Left renal pelvis (tissue), 4 donors: Measurements from ENCODE around the gene ZFP62. TPM values are rescaled to one million over a fixed set of nuclear protein-coding genes. Genes with fewer than 3 reads are reported as not detected.
A peak's percentile ranks its signal among the peaks of the same experiment; 100 is the strongest.

ENCODE experiments used
- DNase-seq, 4 donors: peaks; one replicate each; pipeline ENCODE4 v3.0.0-alpha.2; 2013; ENCODE audit warnings: low read depth in 4 of 4, low spot score in 3 of 4
- polyA plus RNA-seq, 4 donors: library from polyadenylated mRNA; unstranded; fragments of 120-200 nt; gene quantifications; one replicate each; pipeline ENCODE4 v1.2.1, GENCODE V29; 2013; ENCODE audit not compliant: insufficient read length in 4 of 4

Gene ZFP62
- polyA plus RNA-seq, 4 donors, result 39.5 to 65.4 (median 61.8) TPM

DNA sequence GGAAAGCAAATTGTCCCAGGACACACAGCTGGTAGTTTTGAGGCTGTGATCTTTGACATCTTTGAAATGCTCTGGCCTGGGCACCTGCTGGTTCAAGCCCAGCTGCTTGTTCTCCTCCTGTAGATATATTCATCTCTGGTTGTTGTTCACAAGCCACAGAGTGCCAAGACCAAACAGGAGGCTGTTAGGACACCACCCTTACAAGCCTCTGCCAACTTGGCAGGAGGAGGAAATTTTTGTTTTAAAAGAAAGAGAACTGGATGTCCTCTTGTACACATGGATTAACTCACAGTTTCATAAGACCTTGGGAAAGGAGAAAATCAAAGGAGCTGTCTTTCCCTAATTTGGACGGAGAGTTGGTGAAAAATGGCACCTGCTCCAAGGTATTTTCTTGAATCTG lies 8.5 kb upstream of the ZFP62 start:
- no peak for DNase-seq

DNA sequence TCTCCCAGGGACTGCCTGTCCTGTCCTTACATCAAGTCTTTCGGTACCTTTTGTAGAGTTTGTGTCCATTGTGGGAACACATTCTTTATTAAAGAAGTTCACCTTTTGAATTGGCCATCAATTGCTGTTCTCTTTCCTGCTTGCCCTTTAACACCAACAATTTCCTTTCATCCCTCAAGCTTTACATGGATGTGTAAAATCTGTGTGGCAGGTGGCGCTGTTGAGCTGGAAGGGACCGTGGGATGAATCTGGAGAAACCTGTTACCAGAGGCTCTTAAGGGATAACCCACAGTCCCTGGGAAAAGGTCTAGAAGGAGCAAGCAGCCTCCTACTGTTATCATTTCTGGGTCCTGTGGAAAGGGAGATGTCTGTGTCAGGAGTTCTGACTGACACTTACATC lies 7.9 kb upstream of the ZFP62 start:
- DNase-seq, result peak in 3 of 4 donors; percentile 64 to 76 (median 71)

DNA sequence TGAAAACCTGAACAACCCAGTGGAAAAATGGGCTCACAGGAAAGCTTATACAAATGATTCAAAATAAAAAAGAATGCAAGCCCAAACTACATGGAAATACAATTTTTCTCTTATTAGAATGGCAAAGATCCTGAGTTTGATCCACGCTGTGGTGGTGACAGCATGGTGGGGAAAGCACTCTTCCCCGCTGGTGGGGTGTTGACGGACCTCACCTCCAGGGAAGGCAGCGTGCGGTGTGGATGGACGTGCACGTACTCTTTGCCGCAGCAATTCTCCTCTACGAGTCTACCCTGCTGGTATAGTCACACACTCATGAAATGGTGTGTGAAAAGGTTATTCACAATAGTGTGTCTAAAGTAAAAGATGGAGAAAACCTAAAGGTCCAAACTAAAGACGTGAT lies 5.9 kb upstream of the ZFP62 start:
- DNase-seq, result no peak

DNA sequence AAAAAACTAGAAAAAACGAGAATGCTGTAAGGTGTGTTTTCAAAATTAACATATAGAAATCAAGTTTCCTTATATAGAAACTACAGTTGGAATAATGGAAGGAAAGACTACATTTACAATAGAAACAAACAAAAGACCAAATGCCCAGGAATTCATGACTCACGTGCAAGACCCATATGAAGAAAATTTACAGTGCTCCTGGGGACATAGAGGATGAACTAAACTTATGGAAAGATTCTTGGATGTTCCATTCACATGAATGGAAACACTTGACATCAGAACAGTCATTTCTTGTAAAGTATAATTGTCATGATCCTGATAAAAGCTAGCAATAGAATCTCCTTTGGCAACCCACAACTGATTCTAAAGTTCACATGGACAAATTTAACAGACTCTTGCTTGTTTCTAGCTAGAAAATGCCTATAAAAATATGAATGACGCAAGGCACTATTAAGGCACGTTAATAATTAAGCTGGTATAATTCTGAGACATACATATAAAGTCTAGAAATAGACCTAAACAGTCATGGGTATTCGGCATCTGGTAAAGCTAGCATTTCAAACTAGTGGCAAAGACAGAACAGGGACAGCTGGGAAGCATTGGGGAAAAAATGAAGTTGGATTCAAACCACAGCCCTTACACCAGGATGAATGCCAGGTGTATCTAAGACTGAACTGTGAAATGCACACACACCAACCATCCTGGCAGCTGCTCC lies 5.1 kb upstream of the ZFP62 start:
- DNase-seq, result no peak

DNA sequence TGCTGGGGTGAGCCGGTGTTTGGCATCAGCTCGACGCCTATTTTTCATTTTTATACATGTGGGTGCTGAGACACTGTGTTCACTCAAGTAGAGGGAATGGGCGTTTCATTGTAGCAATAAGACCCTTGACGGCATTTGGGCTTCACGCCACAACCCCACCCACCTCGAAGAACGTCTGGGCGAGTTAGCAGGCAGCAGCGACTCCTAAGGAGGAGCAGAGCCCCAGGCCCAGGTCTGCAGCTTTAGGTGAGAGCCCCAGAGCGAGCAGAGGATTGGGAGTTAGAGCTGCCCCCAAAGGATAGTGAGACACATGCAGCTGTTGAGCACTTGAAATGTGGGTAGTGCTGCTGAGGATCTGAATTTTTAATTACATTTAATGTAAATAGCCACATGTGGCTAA lies 1.6 kb upstream of the ZFP62 start:
- no peak for DNase-seq

DNA sequence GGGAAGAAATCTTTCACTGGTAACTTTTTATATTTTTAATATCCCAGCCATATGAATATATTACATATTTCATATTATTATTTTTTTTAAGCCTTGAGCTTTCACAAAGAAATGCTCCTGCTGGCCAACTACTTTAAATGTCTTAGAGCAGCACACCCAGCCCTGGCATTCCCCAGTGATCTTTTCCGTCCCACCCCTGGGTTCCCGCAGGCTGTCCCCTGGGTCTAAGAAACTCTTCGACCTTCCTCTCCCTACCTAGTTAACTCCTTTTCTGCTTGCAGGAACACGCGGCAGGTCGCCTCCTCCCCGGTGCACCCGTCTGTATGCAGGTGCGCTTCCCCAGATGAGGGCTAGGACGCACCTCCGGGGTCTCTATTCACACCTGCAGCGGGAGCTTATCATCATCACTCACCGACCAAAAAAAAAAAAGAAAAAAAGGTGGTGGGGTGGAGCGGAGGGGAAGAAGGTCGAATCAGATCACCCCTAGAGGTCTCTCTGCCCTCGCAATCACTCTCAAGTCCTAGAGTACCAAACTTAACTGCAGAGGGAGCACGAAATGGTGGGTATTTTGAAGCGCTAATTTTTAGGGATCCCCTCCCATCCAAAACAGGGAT lies 696 bp downstream of the ZFP62 start:
- DNase-seq, result no peak

DNA sequence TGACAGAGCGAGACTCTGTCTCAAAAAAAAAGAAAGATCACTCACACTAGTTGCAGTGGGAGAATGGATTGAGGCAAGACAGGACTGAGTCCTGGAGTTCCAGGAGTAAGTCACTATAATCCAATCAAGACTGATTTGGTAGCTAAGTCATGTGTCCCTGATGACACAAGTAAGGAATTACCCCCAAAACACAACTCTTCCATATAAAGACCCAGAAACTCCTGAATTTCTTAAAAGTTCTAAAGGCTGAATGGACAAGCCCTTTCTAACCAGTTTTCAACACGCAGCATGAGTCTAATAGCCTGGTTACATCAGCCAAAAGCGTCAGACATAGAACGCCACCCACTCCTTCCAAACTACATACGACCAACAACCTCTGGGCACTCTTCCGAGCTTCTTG lies 2.5 kb downstream of the ZFP62 start:
- DNase-seq, result no peak

DNA sequence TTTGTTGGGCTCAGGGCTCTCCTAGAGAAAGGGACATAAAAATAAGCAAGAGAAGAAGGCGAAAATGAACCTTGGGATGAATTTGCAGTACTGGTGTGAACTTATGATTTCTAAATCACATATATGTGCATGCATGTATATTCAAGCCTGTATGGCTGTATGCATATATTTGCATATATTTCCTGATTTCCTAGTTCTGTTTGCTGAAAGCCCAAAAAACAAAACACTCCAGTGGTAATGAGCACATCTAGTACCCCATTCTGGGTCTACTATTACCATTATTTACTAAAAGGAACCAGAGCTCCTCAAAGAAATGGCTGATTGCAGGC lies 7.3 kb downstream of the ZFP62 start:
- DNase-seq, result no peak

DNA sequence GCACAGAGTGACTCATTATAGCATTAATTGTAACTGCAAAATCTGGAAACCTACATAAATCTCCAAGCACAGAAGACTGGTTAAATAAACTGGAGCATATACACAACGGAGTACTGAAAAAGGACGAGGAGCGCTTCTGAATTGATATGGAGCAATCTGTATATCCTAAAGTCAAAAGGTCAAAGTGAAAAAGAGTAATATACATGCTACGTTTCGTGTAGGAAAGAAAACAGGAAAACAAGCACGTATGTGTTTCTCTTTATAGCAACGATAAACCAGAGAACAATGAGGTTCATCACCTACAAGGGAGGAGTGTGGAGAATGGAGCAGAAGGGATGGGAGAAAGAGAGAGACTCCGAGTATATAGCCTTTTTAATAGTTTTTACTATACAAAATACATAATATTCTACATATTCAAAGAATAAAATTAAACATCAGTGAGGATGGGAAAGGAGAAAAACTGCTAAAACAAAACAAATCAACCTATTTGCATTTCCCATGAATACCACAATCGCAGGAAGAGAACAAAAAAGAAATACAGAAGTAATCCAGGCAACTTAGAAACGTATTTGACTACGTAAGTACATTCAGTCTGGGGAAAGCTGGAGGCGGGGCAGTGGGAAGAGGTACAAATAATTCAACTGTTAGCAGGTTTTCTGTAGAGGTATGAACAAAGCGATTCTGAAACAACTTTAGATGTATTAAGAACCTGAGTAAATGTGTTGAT lies 7.8 kb downstream of the ZFP62 start:
- no peak for DNase-seq

DNA sequence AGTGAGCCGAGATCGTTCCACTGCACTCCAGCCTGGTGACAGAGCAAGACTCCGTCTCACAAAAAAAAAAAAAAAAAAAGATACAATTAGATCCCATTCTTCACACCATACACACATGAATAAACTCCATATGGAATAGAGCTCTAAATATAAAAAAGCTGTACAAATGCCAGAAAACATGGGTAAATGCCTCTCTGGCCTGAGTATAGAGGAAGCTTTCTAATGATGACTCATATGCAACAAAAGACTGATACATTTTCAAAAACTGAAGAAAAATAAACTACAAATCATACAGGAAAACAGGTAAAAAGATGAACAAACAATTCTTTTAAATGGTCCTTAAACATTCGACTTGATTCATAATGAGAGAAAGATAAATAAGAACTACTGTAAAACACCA lies 8.6 kb downstream of the ZFP62 start:
- DNase-seq, result no peak

DNA sequence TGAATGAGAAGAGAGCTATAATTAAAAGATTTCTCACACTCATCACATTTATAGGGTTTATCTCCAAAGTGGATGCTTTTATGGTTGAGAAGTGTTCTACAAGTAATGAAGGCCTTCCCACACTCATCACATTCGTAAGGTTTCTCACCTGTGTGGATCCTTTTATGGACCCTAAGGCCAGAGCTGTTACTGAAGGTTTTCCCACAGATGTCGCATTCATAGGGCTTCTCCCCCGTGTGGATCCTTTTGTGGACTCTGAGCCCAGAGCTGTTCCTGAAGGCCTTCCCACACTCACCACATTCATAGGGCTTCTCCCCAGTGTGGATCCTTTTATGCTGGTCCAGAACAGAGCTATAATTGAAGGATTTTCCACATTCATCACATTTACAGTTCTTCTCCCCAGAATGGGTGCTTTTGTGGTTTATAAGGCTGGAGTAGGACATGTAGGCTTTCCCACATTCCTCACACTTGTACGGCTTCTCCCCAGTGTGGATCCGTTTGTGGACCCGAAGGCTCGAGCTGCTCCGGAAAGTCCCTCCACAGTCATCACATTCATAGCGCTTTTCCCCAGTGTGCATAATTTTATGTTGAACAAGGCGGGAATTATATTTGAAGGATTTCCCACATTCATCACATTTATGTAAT lies 10.5 kb downstream of the ZFP62 start:
- DNase-seq, result no peak

DNA sequence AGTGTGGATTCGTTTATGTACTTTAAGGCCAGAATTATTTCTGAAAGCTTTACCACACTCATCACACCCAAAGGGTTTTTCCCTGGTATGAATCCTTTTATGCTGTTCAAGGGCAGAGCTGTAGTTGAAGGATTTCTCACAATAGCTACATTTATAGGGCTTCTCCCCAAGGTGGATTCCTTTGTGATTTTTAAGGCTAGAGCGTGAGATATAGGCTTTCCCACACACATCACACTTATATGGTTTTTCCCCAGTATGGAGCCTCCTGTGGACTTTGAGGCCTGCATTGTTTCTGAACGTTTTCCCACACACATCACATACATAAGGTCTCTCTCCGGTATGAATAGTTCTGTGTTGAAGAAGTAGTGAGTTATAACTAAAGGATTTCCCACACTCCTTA lies 11.2 kb downstream of the ZFP62 start:
- no peak for DNase-seq

DNA sequence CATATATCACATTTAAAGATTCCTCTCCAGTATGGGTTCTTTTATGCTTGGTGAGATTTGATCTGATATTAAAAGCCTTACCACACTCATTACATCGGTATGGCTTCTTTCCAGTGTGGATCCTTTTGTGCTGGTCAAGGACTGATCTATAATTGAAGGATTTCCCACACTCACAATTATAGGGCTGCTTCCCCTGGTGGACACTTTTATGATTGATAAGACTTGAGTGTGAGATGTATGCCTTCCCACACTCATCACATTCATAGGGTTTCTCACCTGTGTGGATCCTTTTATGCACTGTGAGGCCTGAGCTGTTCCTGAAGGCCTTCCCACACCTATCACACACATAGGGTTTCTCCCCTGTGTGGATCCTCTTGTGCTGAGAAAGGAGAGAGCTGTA lies 12.2 kb downstream of the ZFP62 start:
- DNase-seq, result no peak

DNA sequence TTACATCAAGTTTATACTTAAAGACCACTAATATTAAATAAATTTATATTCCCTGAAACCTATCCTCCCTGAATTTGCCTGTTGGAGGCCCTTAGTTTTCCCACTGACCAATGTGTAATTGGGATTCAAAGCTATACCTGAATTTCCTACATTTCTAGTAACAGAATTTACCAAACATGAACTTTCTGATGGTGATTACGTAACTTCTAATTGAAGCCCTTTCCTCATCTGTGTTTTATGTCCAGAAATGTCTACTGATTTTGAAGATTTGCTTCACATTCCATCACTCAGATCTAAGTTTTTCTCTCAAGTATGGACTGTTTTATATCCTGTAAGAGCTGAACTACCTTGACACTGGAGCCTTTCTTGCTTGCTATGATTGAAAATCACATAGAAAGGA lies 12.8 kb downstream of the ZFP62 start:
- DNase-seq, result no peak

DNA sequence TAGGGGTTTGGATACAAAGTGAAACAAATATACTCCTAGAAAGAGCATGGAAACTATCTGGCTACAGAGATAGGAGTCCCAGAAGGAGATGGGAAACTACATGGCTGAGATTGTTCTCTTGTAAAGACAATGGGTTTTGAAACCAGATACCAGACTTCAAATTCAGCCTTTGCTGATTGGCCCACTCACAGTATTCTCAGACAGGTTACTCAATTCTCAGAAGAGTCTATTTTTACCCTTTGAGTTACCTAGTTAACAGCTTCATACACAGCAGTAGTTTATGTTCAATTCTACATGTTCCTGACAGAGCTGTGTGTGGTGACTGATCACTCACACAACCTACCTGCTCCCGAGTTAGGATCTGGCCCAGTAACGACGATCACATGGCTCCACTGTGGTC lies 14.1 kb downstream of the ZFP62 start:
- no peak for DNase-seq

DNA sequence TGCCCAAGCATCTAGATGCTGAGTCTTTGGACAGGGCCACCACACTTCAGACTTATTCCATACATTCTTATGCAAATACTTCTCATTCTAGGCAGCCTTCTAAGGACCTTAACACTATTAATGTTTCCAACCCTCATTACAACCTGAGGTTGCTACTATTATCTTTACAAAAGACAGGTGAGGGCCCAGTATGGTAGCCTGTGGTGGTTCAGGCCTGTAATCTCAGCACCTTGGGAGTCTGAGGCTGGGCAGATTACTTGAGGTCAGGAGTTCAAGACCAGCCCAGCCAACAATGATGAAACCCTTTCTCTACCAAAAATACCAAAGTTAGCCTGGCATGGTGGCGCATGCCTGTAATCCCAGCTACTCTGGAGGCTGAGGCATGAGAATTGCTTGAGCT lies 16.2 kb downstream of the ZFP62 start:
- DNase-seq, result no peak

DNA sequence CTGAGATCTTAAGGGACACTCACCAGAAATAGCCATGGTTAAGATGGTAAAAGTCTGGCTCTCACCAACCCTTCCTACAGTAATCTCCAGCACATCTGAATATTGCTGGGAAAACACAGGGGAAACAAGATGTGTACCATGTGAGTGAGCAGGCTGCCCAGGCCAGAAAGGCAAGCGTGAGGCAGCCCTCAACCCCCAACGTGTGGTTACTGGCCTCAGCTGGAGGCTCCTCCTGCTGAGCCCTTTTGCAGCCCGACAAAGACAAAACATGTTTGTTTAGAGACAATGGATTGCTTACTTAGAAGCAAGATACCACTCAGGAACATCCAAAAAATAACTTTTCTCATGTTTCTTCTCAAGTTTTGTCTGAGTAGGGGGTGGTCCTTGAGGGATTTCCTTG lies 16.6 kb downstream of the ZFP62 start:
- no peak for DNase-seq

DNA sequence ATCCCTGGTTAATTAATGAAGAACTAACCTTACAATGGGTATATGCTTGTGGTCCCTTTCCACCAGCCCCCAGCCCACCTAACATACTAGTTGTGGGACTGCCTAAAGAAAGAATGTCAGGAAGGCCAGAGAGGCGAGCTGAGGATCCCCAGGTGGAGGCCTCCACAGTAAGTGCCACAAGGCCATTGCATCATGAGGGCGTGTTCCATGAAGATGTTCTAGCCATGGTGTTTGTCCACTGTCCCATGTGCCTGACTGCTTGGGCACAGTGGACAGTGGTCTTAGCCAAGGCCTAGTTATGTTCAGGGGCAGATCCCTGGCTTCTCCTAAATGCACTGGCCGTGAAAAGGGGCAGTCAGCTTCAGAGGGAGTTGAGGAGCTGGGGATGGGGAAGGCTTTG lies 21.1 kb downstream of the ZFP62 start:
- DNase-seq, result no peak

DNA sequence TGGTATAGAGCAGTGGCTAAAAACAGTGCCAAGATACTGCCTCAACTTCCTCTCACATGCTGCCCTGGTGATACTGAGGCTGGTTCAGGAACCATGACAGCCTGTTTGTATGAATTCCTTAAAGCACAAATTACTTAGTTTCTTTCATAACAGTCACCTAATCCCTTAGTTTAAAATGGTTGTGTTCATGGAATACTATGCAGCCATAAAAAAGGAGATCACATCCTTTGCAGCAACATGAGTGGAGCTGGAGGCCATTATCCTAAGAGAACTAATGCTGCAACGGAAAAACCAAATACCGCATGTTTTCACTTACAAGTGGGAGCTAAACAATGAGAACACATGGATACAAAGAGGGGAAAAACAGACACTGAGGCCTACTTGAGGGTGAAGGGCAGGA lies 21.8 kb downstream of the ZFP62 start:
- DNase-seq, result no peak

DNA sequence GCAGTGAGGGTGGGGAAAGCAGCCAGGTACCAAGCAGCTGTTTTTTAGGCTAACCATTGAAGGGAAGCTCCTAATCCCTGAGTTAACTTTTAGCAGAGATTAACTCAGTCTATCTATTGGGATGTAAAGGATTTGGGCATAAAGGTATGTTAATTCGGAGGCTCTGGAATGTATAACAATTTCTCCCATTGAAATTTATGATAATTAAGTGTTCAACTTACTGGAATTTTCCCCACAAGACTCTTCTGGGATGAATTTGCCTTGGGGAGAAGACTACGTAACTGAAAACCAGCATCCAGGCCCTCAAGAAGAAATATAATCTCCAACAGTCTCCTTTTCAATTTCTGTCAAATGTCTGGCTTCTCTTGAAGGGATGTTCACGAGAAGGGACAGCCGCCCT lies 23.6 kb downstream of the ZFP62 start:
- no peak for DNase-seq

DNA sequence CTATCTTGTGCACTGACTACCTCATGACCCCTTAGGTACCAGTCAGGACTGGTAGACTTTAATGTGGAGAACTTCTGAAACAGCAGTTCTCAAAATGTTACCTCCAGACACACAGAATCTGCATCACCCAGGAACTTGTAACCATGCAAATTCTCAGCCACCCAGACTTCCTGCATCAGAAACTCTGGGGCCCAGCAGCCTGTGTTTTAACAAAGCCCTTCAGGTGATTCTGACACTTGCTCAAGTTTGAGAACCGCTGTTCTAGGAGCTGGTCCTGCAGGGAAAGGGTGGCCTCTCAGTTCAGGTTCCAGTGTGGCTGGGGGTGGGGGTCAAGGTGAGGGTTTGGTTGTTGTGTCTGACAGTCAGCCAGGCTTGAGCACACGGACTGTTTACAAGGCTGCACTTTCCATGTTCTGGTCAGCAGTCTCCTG lies 28.4 kb downstream of the ZFP62 start:
- DNase-seq, result no peak
